Endothelial cell of umbilical vein (primary cell): ENCODE measurements around the gene PHF2. TPM values are rescaled to one million over a fixed set of nuclear protein-coding genes. Genes with fewer than 3 reads are reported as not detected.

ENCODE experiments used
- BruUV-seq: library from RNA; stranded (reverse); fragments of 400-500 nt; replicated peaks from 2 replicates; lab custom pipeline; 2021; lab: Mats Ljungman, UMichigan
- CTCF ChIA-PET: fragments of 300-600, 350-600 bp; sonication (Branson Sonifier 250); formaldehyde crosslinking; loops from one replicate; lab custom pipeline; 2021; ENCODE audit warnings: antibody characterized with exemption, inconsistent platforms; lab: Charles Lee
- POLR2A ChIA-PET: fragments of 300-600, 350-600 bp; sonication (Branson Sonifier 250); formaldehyde crosslinking; loops from one replicate; lab custom pipeline; 2021; ENCODE audit warnings: antibody characterized with exemption, inconsistent platforms; lab: Charles Lee
- DNase-seq: peaks from one replicate; pipeline ENCODE4 v3.0.0-alpha.2; 2011; ENCODE audit warnings: low read depth, low spot score
- FAIRE-seq: peaks from 2 replicates; lab custom pipeline; 2011; peaks lifted over from hg19 to GRCh38; lab: Jason Lieb, UNC
- H2AFZ ChIP-seq: 2 replicates; pipeline ENCODE4 v1.6.0; 2012; ENCODE audit warnings: low read depth, low read length, control low read depth, inconsistent platforms
- H3K27ac ChIP-seq: 2 replicates; pipeline ENCODE4 v1.5.1; 2011; ENCODE audit warnings: low read depth, mild to moderate bottlenecking, control low read depth, low read length, moderate library complexity; ENCODE audit not compliant: insufficient read depth
- H3K27me3 ChIP-seq, 2 experiments: 2 replicates each; pipeline versions ENCODE4 v1.6.0 to v1.6.1; 2011; ENCODE audit warnings: low read length in 2 of 2, mixed read lengths in 1 of 2; ENCODE audit not compliant: control insufficient read depth in 2 of 2, insufficient read depth in 2 of 2
- H3K36me3 ChIP-seq, 2 experiments: 2 replicates in 1 of 2; 3 replicates in 1 of 2; pipeline ENCODE4 v1.5.1; 2011; ENCODE audit warnings: low read length in 2 of 2, mild to moderate bottlenecking in 1 of 2, moderate library complexity in 1 of 2; ENCODE audit not compliant: control insufficient read depth in 2 of 2, insufficient read depth in 2 of 2; ENCODE audit errors: extremely low read depth in 1 of 2
- H3K4me1 ChIP-seq: 3 replicates; pipeline ENCODE4 v1.5.1; 2011; ENCODE audit warnings: mild to moderate bottlenecking, low read length; ENCODE audit not compliant: control insufficient read depth, insufficient read depth; ENCODE audit errors: extremely low read depth
- H3K4me2 ChIP-seq: 2 replicates; pipeline ENCODE4 v1.6.1; 2011; ENCODE audit warnings: low read length, control low read depth, mixed read lengths; ENCODE audit not compliant: insufficient read depth
- H3K4me3 ChIP-seq, 3 experiments: fragments of 200-600 bp in 1 of 3; sonication (generic), shearing (Covaris generic) in 1 of 3; replicated peaks in 1 of 3; 2 replicates each; pipeline ENCODE4 v1.5.1; 2011 to 2016; ENCODE audit warnings: control low read depth in 3 of 3, low read length in 3 of 3, mild to moderate bottlenecking in 2 of 3, inconsistent platforms in 1 of 3, low read depth in 1 of 3, moderate library complexity in 1 of 3; ENCODE audit not compliant: insufficient read depth in 1 of 3
- H3K79me2 ChIP-seq: 2 replicates; pipeline ENCODE4 v1.6.0; 2012; ENCODE audit warnings: low read length, inconsistent platforms; ENCODE audit not compliant: control insufficient read depth, insufficient read depth
- H3K9ac ChIP-seq: replicated peaks from 2 replicates; pipeline ENCODE3; 2011; ENCODE audit warnings: low read length, control low read depth; ENCODE audit not compliant: insufficient read depth; ENCODE audit errors: extremely low read depth
- H3K9me1 ChIP-seq: replicated peaks from 3 replicates; pipeline ENCODE4 v1.6.0; 2011; ENCODE audit warnings: mild to moderate bottlenecking, low read length; ENCODE audit not compliant: control insufficient read depth, insufficient read depth; ENCODE audit errors: extremely low read depth
- H3K9me3 ChIP-seq: replicated peaks from 2 replicates; pipeline ENCODE4 v1.5.1; 2012; ENCODE audit warnings: low read length, inconsistent platforms; ENCODE audit not compliant: control insufficient read depth, insufficient read depth
- H4K20me1 ChIP-seq: replicated peaks from 2 replicates; pipeline ENCODE3; 2011; ENCODE audit warnings: mild to moderate bottlenecking, low read length; ENCODE audit not compliant: control insufficient read depth, insufficient read depth; ENCODE audit errors: extremely low read depth
- CTCF ChIP-seq, 2 donors: IDR thresholded peaks; 1 replicate in 1 of 2; 2 replicates in 1 of 2; pipeline ENCODE4 v1.5.1; 2011; ENCODE audit warnings: low read length in 2 of 2, mild to moderate bottlenecking in 2 of 2, moderate library complexity in 2 of 2, control low read depth in 1 of 2, inconsistent platforms in 1 of 2, low read depth in 1 of 2; ENCODE audit not compliant: insufficient read depth in 1 of 2; ENCODE audit errors: extremely low read depth in 1 of 2
- FOS ChIP-seq: IDR thresholded peaks from 2 replicates; pipeline ENCODE4 v1.6.1; 2011; ENCODE audit warnings: mild to moderate bottlenecking, low read length, moderate library complexity, borderline replicate concordance; ENCODE audit not compliant: insufficient read depth
- GATA2 ChIP-seq: IDR thresholded peaks from 2 replicates; pipeline ENCODE4 v1.7.0; 2011; ENCODE audit warnings: low read depth, mild to moderate bottlenecking, moderate library complexity, mixed read lengths, low read length; ENCODE audit not compliant: insufficient read length, insufficient read depth
- JUN ChIP-seq: IDR thresholded peaks from 2 replicates; pipeline ENCODE4 v1.6.1; 2011; ENCODE audit warnings: borderline replicate concordance, low read depth; ENCODE audit not compliant: insufficient read length, insufficient read depth
- POLR2A ChIP-seq: IDR thresholded peaks from 2 replicates; pipeline ENCODE4 v1.6.1; 2012; ENCODE audit warnings: low read depth, mild to moderate bottlenecking, control low read depth, low read length
- POLR2AphosphoS5 ChIP-seq: IDR thresholded peaks from 2 replicates; pipeline ENCODE4 v1.6.1; 2012; ENCODE audit warnings: low read depth, mild to moderate bottlenecking, control low read depth, low read length, moderate library complexity; ENCODE audit not compliant: insufficient read depth
- dilution Hi-C: fragments of 300-500 bp; cut with MboI; formaldehyde crosslinking; loops from one replicate; pipeline ENCODE4 v1.15.0; 2019; ENCODE audit warnings: low sequenced_read_pairs; ENCODE audit not compliant: extremely low pct_ligation_motif_present
- intact Hi-C: fragments of 100-400 bp; cut with micrococcal nuclease; formaldehyde crosslinking; loops from one replicate; pipeline ENCODE4 v1.10.0; 2022
- polyA plus RNA-seq, 4 experiments: library from polyadenylated mRNA; depleted of rRNA in 3 of 4; stranded (reverse) in 3 of 4; unstranded in 1 of 4; fragments of >200 nt; gene quantifications; 2 replicates each; pipeline versions ENCODE4 v1.2.1 to v1.2.3, GENCODE V29; 2011 to 2012; ENCODE audit warnings: missing spikeins in 1 of 4
- total RNA-seq: library from RNA; stranded (reverse); gene quantifications from 2 replicates; pipeline ENCODE4 v1.2.3, GENCODE V29; 2021

The PHF2 gene
- total and polyA plus RNA-seq, 2 donors (not counting 3 experiments of a cell fraction or from before 2014, with no cell fraction given), result 9.8 to 22.5 TPM

DNA sequence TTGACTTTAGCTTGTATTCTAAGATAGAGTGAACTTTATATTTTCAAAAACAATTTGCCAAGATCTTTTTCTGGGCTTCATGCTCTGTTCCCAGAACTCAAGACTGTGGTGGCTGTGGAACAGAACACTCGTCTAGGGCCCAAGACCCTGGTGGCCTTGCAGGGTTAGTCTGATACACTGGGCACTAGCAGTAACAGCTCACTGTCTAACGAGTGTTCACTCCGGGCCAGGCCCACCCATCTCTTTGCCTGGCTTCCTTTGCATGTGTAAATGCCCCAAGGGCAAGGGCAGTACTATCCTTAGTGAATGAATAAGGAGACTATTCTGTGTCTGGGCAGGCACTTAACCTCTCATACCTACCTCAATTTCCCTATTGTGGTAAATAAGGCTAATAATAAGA lies 47.4 kb downstream of the PHF2 start:
- peaks cover 20% of the 10 kb centered on the region for H3K79me2 ChIP-seq
- H4K20me1 ChIP-seq, result no peaks in the 10 kb centered on the region

More for the DNA sequence above, 47.4 kb downstream of the PHF2 start:
- ChIA-PET POLR2A (no interaction called here), CTCF (no interaction called here)
- Histone ChIP-seq H3K4me1 (no peaks in the 10 kb centered on the region), H3K4me2 (no peak overlapping the region), H3K4me3 (no peak overlapping the region), H3K36me3 (no peaks in the 10 kb centered on the region), H2AFZ (no peak overlapping the region), H3K9ac (no peak overlapping the region), H3K9me1 (no peaks in the 10 kb centered on the region), H3K9me3 (peaks cover 3% of the 10 kb centered on the region), H3K27me3 (no peaks in the 10 kb centered on the region), H3K27ac (no peak overlapping the region)
- no peak for TF ChIP-seq FOS
- TF ChIP-seq CTCF (IDR thresholded peaks at IDR 0.05; ENCODE audit: extremely low read depth in 1 of 2, insufficient read depth in 1 of 2, low read depth in 1 of 2, low read length in 2 of 2), result no peak
- TF ChIP-seq POLR2A, result no peak
- no peak for TF ChIP-seq JUN
- no peak for TF ChIP-seq POLR2AphosphoS5
- no peak for TF ChIP-seq GATA2
- dilution Hi-C loops (no loop called here), intact Hi-C loops (no loop called here)
- FAIRE-seq, result no peak
- DNase-seq, result no peak
- BruUV-seq, result no TSS peak
